Sigmoid colon (tissue), 4 donors: ENCODE data around the gene FOXN3.

Experiments
- EP300 ChIP-seq, 4 donors: sonication (generic); formaldehyde crosslinking; IDR thresholded peaks; one replicate each; pipeline ENCODE4 v1.6.1; 2017; ENCODE audit warnings: antibody characterized with exemption in 4 of 4
- POLR2A ChIP-seq, 2 donors: fragments of 450-650 bp; IDR thresholded peaks; one replicate each; pipeline ENCODE4 v1.6.1; 2016; ENCODE audit warnings: antibody characterized with exemption in 2 of 2, mild to moderate bottlenecking in 2 of 2, moderate library complexity in 2 of 2
- POLR2AphosphoS5 ChIP-seq, 4 donors: sonication (generic); formaldehyde crosslinking; IDR thresholded peaks; one replicate each; pipeline ENCODE4 v1.6.1; 2017; ENCODE audit warnings: antibody characterized with exemption in 4 of 4
- TF ChIP-seq, protein P1 (sequence below), 4 experiments: fragments of 450-650 bp in 3 of 4; fragments of 200-600 bp in 1 of 4; IDR thresholded peaks; one replicate each; pipeline ENCODE4 v1.5.1; 2016 to 2019; ENCODE audit warnings: antibody characterized with exemption in 4 of 4, mild to moderate bottlenecking in 3 of 4, moderate library complexity in 2 of 4

DNA sequence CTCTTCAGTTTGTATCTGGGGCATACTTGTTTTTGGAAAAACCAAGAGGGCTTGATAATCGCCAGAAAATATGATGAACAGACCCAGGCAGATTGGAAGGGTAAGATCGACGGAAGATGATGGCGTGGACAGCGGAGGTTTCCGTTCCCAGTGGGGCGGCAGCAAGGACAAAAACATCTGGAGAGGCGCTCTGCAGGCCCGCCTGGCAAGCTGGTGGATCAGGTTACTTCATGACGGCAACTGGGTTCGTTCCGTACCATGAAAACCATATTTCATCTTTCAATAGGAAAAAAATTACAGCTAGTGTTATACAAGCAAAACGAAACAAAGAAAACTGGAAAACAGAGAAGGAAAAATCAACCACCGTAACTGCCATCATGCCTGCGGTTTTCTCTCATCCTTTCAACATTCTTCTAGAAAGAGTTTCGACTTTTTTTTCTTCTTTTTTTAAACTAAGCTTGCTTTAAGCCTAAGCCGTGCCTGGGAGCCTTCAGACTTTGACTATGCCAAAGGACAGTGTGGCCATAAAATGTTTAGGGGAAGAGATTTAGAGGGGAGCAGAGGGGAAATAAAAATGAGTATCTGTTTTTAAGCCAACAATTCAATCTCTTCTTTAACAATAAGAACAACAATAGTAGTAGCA, 210.5 kb downstream of the FOXN3 start:
- TF ChIP-seq, protein P1, sequence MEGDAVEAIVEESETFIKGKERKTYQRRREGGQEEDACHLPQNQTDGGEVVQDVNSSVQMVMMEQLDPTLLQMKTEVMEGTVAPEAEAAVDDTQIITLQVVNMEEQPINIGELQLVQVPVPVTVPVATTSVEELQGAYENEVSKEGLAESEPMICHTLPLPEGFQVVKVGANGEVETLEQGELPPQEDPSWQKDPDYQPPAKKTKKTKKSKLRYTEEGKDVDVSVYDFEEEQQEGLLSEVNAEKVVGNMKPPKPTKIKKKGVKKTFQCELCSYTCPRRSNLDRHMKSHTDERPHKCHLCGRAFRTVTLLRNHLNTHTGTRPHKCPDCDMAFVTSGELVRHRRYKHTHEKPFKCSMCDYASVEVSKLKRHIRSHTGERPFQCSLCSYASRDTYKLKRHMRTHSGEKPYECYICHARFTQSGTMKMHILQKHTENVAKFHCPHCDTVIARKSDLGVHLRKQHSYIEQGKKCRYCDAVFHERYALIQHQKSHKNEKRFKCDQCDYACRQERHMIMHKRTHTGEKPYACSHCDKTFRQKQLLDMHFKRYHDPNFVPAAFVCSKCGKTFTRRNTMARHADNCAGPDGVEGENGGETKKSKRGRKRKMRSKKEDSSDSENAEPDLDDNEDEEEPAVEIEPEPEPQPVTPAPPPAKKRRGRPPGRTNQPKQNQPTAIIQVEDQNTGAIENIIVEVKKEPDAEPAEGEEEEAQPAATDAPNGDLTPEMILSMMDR (IDR thresholded peaks at IDR 0.05) = no peak
- TF ChIP-seq POLR2A (IDR thresholded peaks at IDR 0.05) (no peak), POLR2AphosphoS5 (IDR thresholded peaks at IDR 0.05) (no peak), EP300 (IDR thresholded peaks at IDR 0.05) (no peak)
